Panc1 (cell line): ENCODE measurements around the gene ST8SIA6. TPM values are rescaled to one million over a fixed set of nuclear protein-coding genes. Genes with fewer than 3 reads are reported as not detected.

Source experiments
- ATAC-seq: fragments of 200-7000 bp; cut with Tn5 transposase; 2 replicates; pipeline ENCODE4 v1.9.1; 2020; ENCODE audit warnings: mild to moderate bottlenecking, moderate library complexity
- BruUV-seq: library from RNA; stranded (reverse); fragments of 400-500 nt; replicated peaks from 2 replicates; lab custom pipeline; 2021; lab: Mats Ljungman, UMichigan
- CTCF ChIA-PET: fragments of 300-600 bp; sonication (Branson Sonifier 250); formaldehyde crosslinking; loops from one replicate; lab custom pipeline; 2022; ENCODE audit warnings: antibody characterized with exemption; lab: Charles Lee
- POLR2A ChIA-PET: fragments of 300-600 bp; sonication (Branson Sonifier 250); formaldehyde crosslinking; loops from one replicate; lab custom pipeline; 2022; ENCODE audit warnings: antibody characterized with exemption; lab: Charles Lee
- DNase-seq: peaks from one replicate; pipeline ENCODE4 v3.0.0-alpha.2; 2010; ENCODE audit warnings: low read depth, low spot score
- H3K27ac ChIP-seq: 2 replicates; pipeline ENCODE4 v1.5.1; 2011; ENCODE audit warnings: mild to moderate bottlenecking, low read length, inconsistent platforms
- H3K27me3 ChIP-seq: fragments of 200-500 bp; sonication (Bioruptor generic); 2 replicates; pipeline ENCODE4 v1.6.0; 2014; ENCODE audit warnings: low read length, inconsistent platforms; ENCODE audit not compliant: control insufficient read depth, insufficient read depth
- H3K36me3 ChIP-seq: fragments of 200-500 bp; sonication (Bioruptor generic); 2 replicates; pipeline ENCODE4 v1.5.1; 2014; ENCODE audit warnings: inconsistent platforms, mild to moderate bottlenecking, low read length, moderate library complexity; ENCODE audit not compliant: control insufficient read depth, insufficient read depth
- H3K4me1 ChIP-seq: 2 replicates; pipeline ENCODE4 v1.5.1; 2011; ENCODE audit warnings: inconsistent platforms, mild to moderate bottlenecking, low read length, moderate library complexity; ENCODE audit not compliant: control insufficient read depth, insufficient read depth
- H3K4me3 ChIP-seq, 2 experiments: 2 replicates each; pipeline ENCODE4 v1.5.1; 2011 to 2012; ENCODE audit warnings: low read depth in 2 of 2, low read length in 2 of 2, mild to moderate bottlenecking in 2 of 2, inconsistent platforms in 1 of 2, moderate library complexity in 1 of 2
- H3K9me3 ChIP-seq: fragments of 200-500 bp; sonication (Bioruptor generic); 2 replicates; pipeline ENCODE4 v1.5.1; 2014; ENCODE audit warnings: low read depth, mild to moderate bottlenecking, inconsistent platforms, low read length, moderate library complexity; ENCODE audit not compliant: control insufficient read depth, insufficient read depth
- CTCF ChIP-seq: fragments of 450-650 bp; IDR thresholded peaks from 2 replicates; pipeline ENCODE4 v1.5.1; 2017; ENCODE audit warnings: mild to moderate bottlenecking
- POLR2AphosphoS5 ChIP-seq: IDR thresholded peaks from 2 replicates; pipeline ENCODE4 v1.6.1; 2012; ENCODE audit warnings: mild to moderate bottlenecking, low read depth, low read length, moderate library complexity
- REST ChIP-seq, 2 experiments: IDR thresholded peaks; 2 replicates each; pipeline ENCODE4 v1.6.1; 2011 to 2012; ENCODE audit warnings: low read depth in 2 of 2, control low read depth in 1 of 2, low read length in 1 of 2, mild to moderate bottlenecking in 1 of 2, moderate library complexity in 1 of 2; ENCODE audit not compliant: insufficient read depth in 1 of 2
- SIN3A ChIP-seq: IDR thresholded peaks from 2 replicates; pipeline ENCODE4 v1.6.1; 2012; ENCODE audit warnings: low read depth, mild to moderate bottlenecking, low read length, moderate library complexity, borderline replicate concordance; ENCODE audit not compliant: insufficient read depth
- TCF7L2 ChIP-seq: IDR thresholded peaks from 2 replicates; pipeline ENCODE4 v1.6.1; 2011; ENCODE audit warnings: mild to moderate bottlenecking, low read depth, low read length, inconsistent platforms
- in situ Hi-C: cut with HindIII; loops from 2 replicates; pipeline ENCODE4 v1.10.0; 2016; ENCODE audit warnings: low sequenced_read_pairs, low pct_unique_long_range_greater_than_20kb
- intact Hi-C: fragments of 100-400 bp; cut with micrococcal nuclease; formaldehyde crosslinking; loops from one replicate; pipeline ENCODE4 v1.10.0; 2022; ENCODE audit not compliant: unreplicated experiment
- total RNA-seq: library from RNA; stranded (reverse); gene quantifications from one replicate; pipeline ENCODE4 v1.2.1, GENCODE V29; 2021; ENCODE audit not compliant: unreplicated experiment

Gene ST8SIA6
- total RNA-seq, 1 experiment from 2014 or later: 0.82 TPM

- Histone ChIP-seq H3K27me3 (no peaks in the 10 kb centered on the region), H3K9me3 (no peaks in the 10 kb centered on the region), H3K27ac (no peak overlapping the region), H3K4me3 (no peak overlapping the region), H3K36me3 (no peaks in the 10 kb centered on the region), H3K4me1 (no peaks in the 10 kb centered on the region; the same call in 1 of the 2 replicates)
- no TSS peak for BruUV-seq
- intact Hi-C loops (no loop called here), in situ Hi-C loops (no loop called here)
- no peak for DNase-seq
- ChIA-PET POLR2A (no interaction called here), CTCF (no interaction called here)
- no peak for TF ChIP-seq REST (IDR thresholded peaks at IDR 0.05; ENCODE audit: insufficient read depth in 1 of 2, low read depth in 2 of 2, low read length in 1 of 2)
- TF ChIP-seq POLR2AphosphoS5: no peak
- no peak for TF ChIP-seq SIN3A
- no peak for TF ChIP-seq CTCF
- ATAC-seq: no peak
Observed at GRCh38 chr10:17435953-17436352, 18.4 kb downstream of the ST8SIA6 start.

GRCh38 chr10:17435187-17435586 lies 19.2 kb downstream of the ST8SIA6 start:
- no peak for TF ChIP-seq POLR2AphosphoS5
- no peak for TF ChIP-seq TCF7L2
- TF ChIP-seq CTCF: no peak
- TF ChIP-seq SIN3A: no peak
- TF ChIP-seq REST (IDR thresholded peaks at IDR 0.05; ENCODE audit: insufficient read depth in 1 of 2, low read depth in 2 of 2, low read length in 1 of 2): no peak
- H3K4me1 ChIP-seq: no peaks in the 10 kb centered on the region; the same call in 1 of the 2 replicates
- no peak for DNase-seq
- in situ Hi-C loops (no loop called here), intact Hi-C loops (no loop called here)
- no peak overlapping the region for H3K4me3 ChIP-seq
- no peak overlapping the region for H3K27ac ChIP-seq
- no peaks in the 10 kb centered on the region for H3K27me3 ChIP-seq
- POLR2A ChIA-PET: no interaction called here
- no peaks in the 10 kb centered on the region for H3K36me3 ChIP-seq
- ATAC-seq: no peak
- H3K9me3 ChIP-seq: no peaks in the 10 kb centered on the region
- BruUV-seq: no TSS peak
- CTCF ChIA-PET: no interaction called here
